ENCODE measurements around the gene HIGD1A.
"Not testable (repeated sequence)": the region's sequence is repeated elsewhere in the genome, so short reads cannot be mapped to it uniquely, and the experiment has no call there.

HIGD1A gene

DNA sequence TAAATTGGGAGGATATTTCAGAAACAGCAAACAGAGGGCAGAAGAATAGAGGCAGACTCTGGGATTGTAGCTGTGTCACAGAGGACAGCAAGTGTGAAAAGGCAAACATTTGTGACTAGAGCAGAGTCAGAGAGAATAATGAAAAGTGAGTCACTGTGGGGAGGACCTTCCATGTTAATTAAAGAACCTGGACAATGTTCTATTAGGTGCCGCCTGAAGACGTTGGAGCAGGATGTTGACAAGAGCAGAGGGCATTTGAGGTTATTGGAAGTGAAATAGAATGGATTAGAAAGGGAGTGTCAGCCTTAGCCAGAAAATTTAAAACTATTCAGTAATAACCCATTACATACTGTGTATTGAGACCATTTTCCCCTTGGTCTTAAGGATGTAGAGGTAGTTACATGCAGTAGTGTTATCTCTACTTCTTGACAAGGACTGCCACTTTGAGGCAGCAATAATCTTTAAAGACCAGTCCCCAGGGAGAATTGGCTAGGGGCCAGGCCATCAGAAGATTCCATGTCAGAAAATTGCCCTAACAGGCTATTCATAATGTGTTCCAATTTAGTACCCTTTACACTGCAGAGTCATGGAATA, 10.7 kb upstream of the HIGD1A start:
- Histone ChIP-seq H3K27me3 (replicated peaks; ENCODE audit: control insufficient read depth, insufficient read depth, low read length, poor library complexity, severe bottlenecking) (no peaks in the 10 kb centered on the region), H3K4me3 (ENCODE audit: insufficient read depth, low read depth, low read length, poor library complexity, severe bottlenecking) (no peak overlapping the region), H3K36me3 (ENCODE audit: control insufficient read depth, insufficient read depth, low read length) (no peaks in the 10 kb centered on the region), H3K9me3 (ENCODE audit: control insufficient read depth, low read length) (no peaks in the 10 kb centered on the region), H3K4me1 (ENCODE audit: control insufficient read depth, insufficient read depth, low read length, poor library complexity, severe bottlenecking) (no peaks in the 10 kb centered on the region), H3K27ac (ENCODE audit: insufficient read depth, low read length, poor library complexity, severe bottlenecking) (no peak overlapping the region)
- DNase-seq, result no peak

DNA sequence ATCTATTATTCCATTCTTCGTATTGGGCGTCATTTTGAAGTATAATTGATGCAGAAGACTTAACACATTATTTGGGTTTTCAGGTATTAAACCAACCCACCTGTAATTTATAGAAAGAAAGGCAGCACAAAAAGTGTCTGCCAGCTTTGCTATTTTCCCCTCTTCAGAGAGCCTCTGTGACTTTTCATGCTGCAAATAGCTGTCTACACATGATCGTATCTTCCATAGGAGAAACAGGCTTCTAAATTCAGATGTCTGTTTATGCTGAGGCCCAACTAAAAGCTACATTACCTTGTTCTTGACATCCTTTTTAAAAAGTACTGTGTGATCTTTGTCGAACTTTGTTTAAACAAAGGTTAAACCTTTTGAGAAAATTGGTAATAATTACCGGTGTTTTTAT, 10.0 kb upstream of the HIGD1A start:
- H3K9me3 ChIP-seq (ENCODE audit: control insufficient read depth, low read length), result no peaks in the 10 kb centered on the region
- H3K4me1 ChIP-seq (ENCODE audit: control insufficient read depth, insufficient read depth, low read length, poor library complexity, severe bottlenecking), result no peaks in the 10 kb centered on the region
- no peak overlapping the region for H3K27ac ChIP-seq (ENCODE audit: insufficient read depth, low read length, poor library complexity, severe bottlenecking)
- DNase-seq, result no peak
- no peaks in the 10 kb centered on the region for H3K36me3 ChIP-seq (ENCODE audit: control insufficient read depth, insufficient read depth, low read length)
- H3K4me3 ChIP-seq (ENCODE audit: insufficient read depth, low read depth, low read length, poor library complexity, severe bottlenecking), result no peak overlapping the region
- no peaks in the 10 kb centered on the region for H3K27me3 ChIP-seq (replicated peaks; ENCODE audit: control insufficient read depth, insufficient read depth, low read length, poor library complexity, severe bottlenecking)

DNA sequence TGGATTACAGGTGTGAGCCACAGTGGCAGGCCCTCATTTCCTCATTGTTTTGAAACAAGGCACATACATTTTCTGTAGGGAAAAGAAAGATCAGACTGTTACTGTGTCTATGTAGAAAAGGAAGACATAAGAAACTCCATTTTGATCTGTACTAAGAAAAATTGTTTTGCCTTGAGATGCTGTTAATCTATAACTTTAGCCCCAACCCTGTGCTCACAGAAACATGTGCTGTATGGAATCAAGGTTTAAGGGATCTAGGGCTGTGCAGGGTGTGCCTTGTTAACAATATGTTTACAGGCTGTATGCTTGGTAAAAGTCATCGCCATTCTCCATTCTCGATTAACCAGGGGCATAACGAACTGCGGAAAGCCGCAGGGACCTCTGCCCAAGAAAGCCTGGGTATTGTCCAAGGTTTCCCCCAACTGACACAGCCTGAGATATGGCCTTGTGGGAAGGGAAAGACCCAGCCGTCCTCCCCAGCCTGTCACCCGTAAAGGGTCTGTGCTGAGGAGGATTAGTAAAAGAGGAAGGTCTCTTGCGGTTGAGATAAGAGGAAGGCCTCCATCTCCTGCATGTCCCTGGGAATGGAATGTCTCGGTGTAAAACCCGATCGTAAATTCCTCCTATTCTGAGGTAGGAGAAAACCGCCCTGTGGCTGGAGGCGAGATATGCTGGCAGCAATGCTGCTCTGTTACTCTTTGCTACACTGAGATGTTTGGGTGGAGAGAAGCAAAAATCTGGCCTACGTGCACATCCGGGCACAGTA, 7.0 kb upstream of the HIGD1A start:
- not testable (repeated sequence) for H3K27ac ChIP-seq (ENCODE audit: insufficient read depth, low read length, poor library complexity, severe bottlenecking); H3K27me3 ChIP-seq (replicated peaks; ENCODE audit: control insufficient read depth, insufficient read depth, low read length, poor library complexity, severe bottlenecking); H3K36me3 ChIP-seq (ENCODE audit: control insufficient read depth, insufficient read depth, low read length); H3K4me3 ChIP-seq (ENCODE audit: insufficient read depth, low read depth, low read length, poor library complexity, severe bottlenecking); H3K4me1 ChIP-seq (ENCODE audit: control insufficient read depth, insufficient read depth, low read length, poor library complexity, severe bottlenecking); DNase-seq; H3K9me3 ChIP-seq (ENCODE audit: control insufficient read depth, low read length)

DNA sequence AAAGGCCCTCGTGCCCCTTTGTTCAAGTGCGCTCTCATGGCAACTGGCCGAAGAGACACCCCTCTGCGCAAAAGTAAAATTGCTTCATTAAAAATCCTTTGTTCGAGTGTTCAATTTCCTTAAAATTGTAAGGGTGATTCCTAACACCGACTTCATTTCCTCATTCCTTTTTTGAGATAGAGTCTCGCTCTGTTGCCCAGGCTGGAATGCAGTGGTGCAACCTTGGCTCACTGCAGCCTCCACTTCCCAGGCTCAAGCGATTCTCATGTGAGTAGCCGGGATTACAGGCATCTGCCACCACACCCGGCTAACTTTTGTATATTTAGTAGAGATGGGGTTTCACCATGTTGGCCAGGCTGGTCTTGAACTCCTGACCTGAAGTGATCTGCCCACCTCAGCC, 6.4 kb upstream of the HIGD1A start:
- not testable (repeated sequence) for H3K27ac ChIP-seq (ENCODE audit: insufficient read depth, low read length, poor library complexity, severe bottlenecking); H3K4me1 ChIP-seq (ENCODE audit: control insufficient read depth, insufficient read depth, low read length, poor library complexity, severe bottlenecking); H3K36me3 ChIP-seq (ENCODE audit: control insufficient read depth, insufficient read depth, low read length); DNase-seq; H3K9me3 ChIP-seq (ENCODE audit: control insufficient read depth, low read length); H3K27me3 ChIP-seq (replicated peaks; ENCODE audit: control insufficient read depth, insufficient read depth, low read length, poor library complexity, severe bottlenecking); H3K4me3 ChIP-seq (ENCODE audit: insufficient read depth, low read depth, low read length, poor library complexity, severe bottlenecking)

DNA sequence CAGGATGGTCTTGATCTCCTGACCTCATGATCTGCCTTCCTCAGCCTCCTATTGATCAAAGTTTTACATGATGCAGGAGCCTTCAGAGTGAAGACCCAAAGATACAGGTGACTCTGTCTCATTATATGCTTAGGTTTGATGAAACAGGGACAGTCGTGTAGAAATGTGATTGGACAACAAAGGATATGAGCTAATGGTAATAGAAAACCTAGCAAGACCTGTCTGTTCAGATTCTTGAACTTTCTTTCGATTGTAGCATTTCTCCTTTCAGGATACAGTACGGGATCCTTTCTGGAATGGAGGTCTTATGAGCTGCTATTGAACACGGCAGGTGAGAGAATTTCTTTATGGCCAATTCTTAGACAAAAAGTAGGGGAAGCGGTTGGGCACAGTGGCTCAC, 4.9 kb upstream of the HIGD1A start, which contains the start of gene ACKR2:
ACKR2 (plus strand) TSS at position 244 of the 400 bp plus-strand sequence. CDS start 55,058 bp downstream, outside the sequence.
- H3K9me3 ChIP-seq (ENCODE audit: control insufficient read depth, low read length), result no peaks in the 10 kb centered on the region
- H3K4me1 ChIP-seq (ENCODE audit: control insufficient read depth, insufficient read depth, low read length, poor library complexity, severe bottlenecking), result peaks cover 5% of the 10 kb centered on the region
- no peak within 1 kb of the TSS for H3K27ac ChIP-seq (ENCODE audit: insufficient read depth, low read length, poor library complexity, severe bottlenecking)
- DNase-seq, result no peak
- no peaks in the 10 kb centered on the region for H3K36me3 ChIP-seq (ENCODE audit: control insufficient read depth, insufficient read depth, low read length)
- H3K4me3 ChIP-seq (ENCODE audit: insufficient read depth, low read depth, low read length, poor library complexity, severe bottlenecking), result no peak within 1 kb of the TSS
- no peaks in the 10 kb centered on the region for H3K27me3 ChIP-seq (replicated peaks; ENCODE audit: control insufficient read depth, insufficient read depth, low read length, poor library complexity, severe bottlenecking)

DNA sequence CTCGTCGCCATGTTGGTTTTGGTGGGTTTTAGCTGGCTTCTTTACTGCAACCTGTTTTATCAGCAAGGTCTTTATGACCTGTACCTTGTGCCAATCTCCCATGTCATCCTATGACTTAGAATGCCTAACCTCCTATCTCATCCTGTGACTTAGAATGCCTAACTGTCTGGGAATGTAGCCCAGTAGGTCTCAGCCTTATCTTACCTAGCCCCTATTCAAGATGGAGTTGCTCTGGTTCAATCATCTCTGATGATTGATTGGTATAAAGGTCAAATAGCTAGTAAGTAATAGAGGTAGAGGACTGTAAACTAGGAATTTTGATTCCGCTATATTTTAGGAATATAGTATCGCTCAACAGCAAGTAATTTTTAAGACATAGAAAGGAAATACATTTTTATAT, 3.6 kb upstream of the HIGD1A start:
- Histone ChIP-seq H3K9me3 (ENCODE audit: control insufficient read depth, low read length) (no peaks in the 10 kb centered on the region), H3K4me3 (ENCODE audit: insufficient read depth, low read depth, low read length, poor library complexity, severe bottlenecking) (no peak overlapping the region), H3K4me1 (ENCODE audit: control insufficient read depth, insufficient read depth, low read length, poor library complexity, severe bottlenecking) (peaks cover 10% of the 10 kb centered on the region), H3K36me3 (ENCODE audit: control insufficient read depth, insufficient read depth, low read length) (no peaks in the 10 kb centered on the region), H3K27ac (ENCODE audit: insufficient read depth, low read length, poor library complexity, severe bottlenecking) (no peak overlapping the region), H3K27me3 (replicated peaks; ENCODE audit: control insufficient read depth, insufficient read depth, low read length, poor library complexity, severe bottlenecking) (no peaks in the 10 kb centered on the region)
- DNase-seq, result no peak

DNA sequence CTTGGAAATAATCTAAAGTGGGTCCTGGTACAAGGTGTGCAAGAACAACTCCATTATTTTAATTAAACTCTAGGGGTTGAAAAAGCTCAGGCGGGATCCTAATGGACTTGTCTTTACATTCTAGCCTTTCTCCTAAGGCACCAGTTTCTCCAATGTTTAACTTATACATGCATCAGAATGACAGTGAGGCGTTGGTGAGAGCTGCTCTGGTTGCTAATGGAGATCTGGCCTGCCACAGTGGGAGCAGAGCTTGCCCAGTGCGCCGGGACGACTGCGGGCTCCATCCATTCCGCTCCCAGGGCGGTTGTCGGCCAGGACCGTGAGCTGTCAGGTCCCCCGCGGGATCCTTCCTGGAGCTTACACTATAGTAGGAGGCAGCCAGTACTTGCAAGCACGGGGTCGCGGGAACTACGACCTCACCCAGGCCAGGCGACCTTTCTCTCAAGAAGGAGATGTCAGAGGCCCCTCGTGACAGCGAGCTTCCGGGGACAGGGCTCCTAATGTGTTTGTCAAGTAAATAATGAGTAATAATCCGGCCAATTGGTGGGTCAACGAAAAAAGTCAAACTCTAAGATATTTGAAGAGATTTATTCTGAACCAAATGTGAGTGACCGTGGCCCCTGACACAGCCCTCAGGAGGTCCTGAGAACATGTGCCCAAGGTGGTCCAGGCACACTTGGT, 991 bp upstream of the HIGD1A start:
- no peaks in the 10 kb centered on the region for H3K36me3 ChIP-seq (ENCODE audit: control insufficient read depth, insufficient read depth, low read length)
- no peaks in the 10 kb centered on the region for H3K27me3 ChIP-seq (replicated peaks; ENCODE audit: control insufficient read depth, insufficient read depth, low read length, poor library complexity, severe bottlenecking)
- DNase-seq, result no peak
- no peak overlapping the region for H3K27ac ChIP-seq (ENCODE audit: insufficient read depth, low read length, poor library complexity, severe bottlenecking)
- H3K9me3 ChIP-seq (ENCODE audit: control insufficient read depth, low read length), result no peaks in the 10 kb centered on the region
- peaks cover 12% of the 10 kb centered on the region for H3K4me1 ChIP-seq (ENCODE audit: control insufficient read depth, insufficient read depth, low read length, poor library complexity, severe bottlenecking)
- H3K4me3 ChIP-seq (ENCODE audit: insufficient read depth, low read depth, low read length, poor library complexity, severe bottlenecking), result peak overlapping the region; percentile 84

DNA sequence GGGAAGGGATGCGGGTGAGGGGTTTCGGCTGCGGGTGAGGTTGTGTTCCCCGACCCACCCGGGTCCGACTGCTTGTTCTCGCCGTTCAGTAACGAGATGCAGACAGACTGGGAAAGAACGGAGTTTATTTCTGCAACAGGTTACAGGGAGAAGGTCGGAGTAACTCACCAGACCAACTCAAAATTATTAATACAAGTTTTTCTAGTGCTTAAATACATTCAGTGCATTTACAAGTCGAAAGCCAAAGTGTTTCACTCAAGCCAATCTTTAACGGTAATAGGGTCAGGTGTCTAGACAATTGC, 492 bp upstream of the HIGD1A start:
- peak overlapping the region; percentile 84 for H3K4me3 ChIP-seq (ENCODE audit: insufficient read depth, low read depth, low read length, poor library complexity, severe bottlenecking)
- no peaks in the 10 kb centered on the region for H3K27me3 ChIP-seq (replicated peaks; ENCODE audit: control insufficient read depth, insufficient read depth, low read length, poor library complexity, severe bottlenecking)
- H3K36me3 ChIP-seq (ENCODE audit: control insufficient read depth, insufficient read depth, low read length), result no peaks in the 10 kb centered on the region
- no peaks in the 10 kb centered on the region for H3K9me3 ChIP-seq (ENCODE audit: control insufficient read depth, low read length)
- DNase-seq, result no peak
- peak overlapping the region; percentile 79 for H3K27ac ChIP-seq (ENCODE audit: insufficient read depth, low read length, poor library complexity, severe bottlenecking)
- H3K4me1 ChIP-seq (ENCODE audit: control insufficient read depth, insufficient read depth, low read length, poor library complexity, severe bottlenecking), result peaks cover 12% of the 10 kb centered on the region

DNA sequence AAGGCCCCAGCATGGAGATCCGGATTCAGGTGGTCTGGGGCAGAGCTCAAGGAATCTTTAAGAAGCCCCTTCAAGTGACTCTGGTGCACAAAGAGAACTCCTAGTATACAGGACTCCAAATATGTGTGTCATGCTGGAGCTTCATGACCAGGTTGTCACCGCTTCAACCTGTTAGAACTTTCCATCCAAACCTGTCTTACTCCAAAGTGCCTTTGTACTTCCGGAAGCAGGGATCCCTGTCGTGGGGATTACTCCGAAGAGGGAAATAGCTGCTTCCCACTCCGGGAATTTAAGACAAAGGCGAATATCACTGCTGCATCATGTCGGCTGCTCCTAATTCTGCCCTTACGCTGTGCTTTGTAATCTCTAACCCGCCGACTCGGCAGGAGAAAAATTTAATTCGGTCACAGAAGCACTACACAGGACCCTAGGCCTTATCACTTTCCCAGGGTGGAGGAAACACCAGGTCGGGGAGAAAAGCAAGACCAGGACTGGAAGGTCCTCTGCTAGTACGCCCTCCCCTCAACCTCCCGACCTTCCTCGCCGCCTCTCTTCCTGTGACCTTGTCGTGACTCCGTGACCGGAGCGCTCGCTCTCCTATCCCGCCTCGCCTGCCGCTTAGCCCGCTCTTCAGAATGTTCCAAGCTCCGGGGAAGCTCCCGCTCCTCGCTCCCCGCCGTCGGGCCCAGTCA, 730 bp downstream of the HIGD1A start:
- H3K4me1 ChIP-seq (ENCODE audit: control insufficient read depth, insufficient read depth, low read length, poor library complexity, severe bottlenecking), result peaks cover 12% of the 10 kb centered on the region
- peak in 1 of 3 donors; percentile 7 for DNase-seq
- peak overlapping the region; percentile 79 for H3K27ac ChIP-seq (ENCODE audit: insufficient read depth, low read length, poor library complexity, severe bottlenecking)
- H3K27me3 ChIP-seq (replicated peaks; ENCODE audit: control insufficient read depth, insufficient read depth, low read length, poor library complexity, severe bottlenecking), result no peaks in the 10 kb centered on the region
- H3K4me3 ChIP-seq (ENCODE audit: insufficient read depth, low read depth, low read length, poor library complexity, severe bottlenecking), result peak overlapping the region; percentile 84
- H3K9me3 ChIP-seq (ENCODE audit: control insufficient read depth, low read length), result no peaks in the 10 kb centered on the region
- no peaks in the 10 kb centered on the region for H3K36me3 ChIP-seq (ENCODE audit: control insufficient read depth, insufficient read depth, low read length)
